ENCODE data around the gene SLC4A5.

The SLC4A5 gene

GRCh38 chr2:74385396-74385795 is 42.2 kb upstream of the SLC4A5 start:
- TF ChIP-seq CTCF (IDR thresholded peaks at IDR 0.05; ENCODE audit: insufficient read depth, low read length, missing control alignments), result no peak
- CTCF ChIA-PET, result interaction anchor here (1.0 to 1.9 kb wide), 3 partner anchors 10 to 136 kb away, joined by 3 to 9 read pairs (median 4); no protein-coding TSS in a partner anchor
- DNase-seq (ENCODE audit: low read depth, low spot score), result no peak

GRCh38 chr2:74384051-74384450 is 40.8 kb upstream of the SLC4A5 start:
- CTCF ChIA-PET, result interaction anchor here (1.0 kb wide), 1 partner anchor 560 kb away, joined by 3 read pairs; no protein-coding TSS in a partner anchor
- POLR2A ChIA-PET, result no interaction called here
- DNase-seq (ENCODE audit: low read depth, low spot score), result no peak
- H3K4me3 ChIP-seq (ENCODE audit: low read depth, low read length), result no peak overlapping the region
- TF ChIP-seq CTCF (IDR thresholded peaks at IDR 0.05; ENCODE audit: insufficient read depth, low read length, missing control alignments), result no peak

More at GRCh38 chr2:74385396-74385795, 42.2 kb upstream of the SLC4A5 start:
- no peak overlapping the region for H3K4me3 ChIP-seq (ENCODE audit: low read depth, low read length)
- POLR2A ChIA-PET, result no interaction called here

GRCh38 chr2:74383254-74383653 is 40.0 kb upstream of the SLC4A5 start:
- peak; percentile 45 for DNase-seq (ENCODE audit: low read depth, low spot score)
- ChIA-PET POLR2A (interaction anchor here (0.9 kb wide), 1 partner anchor 9 kb away, joined by 3 read pairs; no protein-coding TSS in a partner anchor), CTCF (interaction anchor here (0.8 to 2.4 kb wide), 5 partner anchors 9 to 149 kb away, joined by 3 to 47 read pairs (median 3); no protein-coding TSS in a partner anchor)
- no peak overlapping the region for H3K4me3 ChIP-seq (ENCODE audit: low read depth, low read length)
- no peak for TF ChIP-seq CTCF (IDR thresholded peaks at IDR 0.05; ENCODE audit: insufficient read depth, low read length, missing control alignments)

GRCh38 chr2:74381751-74382150 is 38.5 kb upstream of the SLC4A5 start:
- no peak for TF ChIP-seq CTCF (IDR thresholded peaks at IDR 0.05; ENCODE audit: insufficient read depth, low read length, missing control alignments)
- H3K4me3 ChIP-seq (ENCODE audit: low read depth, low read length), result no peak overlapping the region
- ChIA-PET POLR2A (interaction anchor here (1.0 kb wide), 1 partner anchor 9 kb away, joined by 4 read pairs; no protein-coding TSS in a partner anchor), CTCF (interaction anchor here (1.3 to 2.4 kb wide), 2 partner anchors 11 to 47 kb away, joined by 10 to 47 read pairs; no protein-coding TSS in a partner anchor)
- DNase-seq (ENCODE audit: low read depth, low spot score), result no peak

GRCh38 chr2:74379851-74380789 is 36.9 kb upstream of the SLC4A5 start, which contains the start of gene DCTN1:
DCTN1 (minus strand) TSS chr2:74380311; CDS start chr2:74380037, 274 bp downstream.
- peak; percentile 23 for DNase-seq (ENCODE audit: low read depth, low spot score)
- ChIA-PET POLR2A (interaction anchor here (0.6 to 1.5 kb wide), 4 partner anchors 8 to 150 kb away, joined by 3 to 5 read pairs (median 4); partner anchors contain the start of genes AUP1 and HTRA2), CTCF (interaction anchor here (0.9 to 6.7 kb wide), 3 partner anchors 8 to 45 kb away, joined by 3 to 51 read pairs (median 8); no protein-coding TSS in a partner anchor)
- H3K4me3 ChIP-seq (ENCODE audit: low read depth, low read length), result peak within 1 kb of the TSS; percentile 68
- TF ChIP-seq CTCF (IDR thresholded peaks at IDR 0.05; ENCODE audit: insufficient read depth, low read length, missing control alignments), result no peak

GRCh38 chr2:74378007-74378406 is 34.8 kb upstream of the SLC4A5 start:
- CTCF ChIA-PET, result interaction anchor here (6.7 kb wide), 1 partner anchor 14 kb away, joined by 51 read pairs; no protein-coding TSS in a partner anchor
- no peak overlapping the region for H3K4me3 ChIP-seq (ENCODE audit: low read depth, low read length)
- DNase-seq (ENCODE audit: low read depth, low spot score), result no peak
- TF ChIP-seq CTCF (IDR thresholded peaks at IDR 0.05; ENCODE audit: insufficient read depth, low read length, missing control alignments), result no peak
- POLR2A ChIA-PET, result no interaction called here

All from AG04449 (cell line).